SU-DHL-6 (cell line): ENCODE measurements around the gene TMEM213.

Experiments used
- EZH2phosphoT487 ChIP-seq: fragments of 200-600 bp; sonication (generic), shearing (Covaris generic); conservative IDR thresholded peaks from 2 replicates; pipeline ENCODE4 v1.6.1; 2018; ENCODE audit warnings: mild to moderate bottlenecking, antibody characterized with exemption, low read length, moderate library complexity, mixed read lengths
- TF ChIP-seq, protein P1 (sequence below): fragments of 200-600 bp; sonication (generic); IDR thresholded peaks from one replicate; pipeline ENCODE4 v1.5.1; 2017; ENCODE audit warnings: antibody characterized with exemption, mild to moderate bottlenecking, low read length, moderate library complexity; ENCODE audit not compliant: insufficient read depth, poor library complexity, severe bottlenecking

DNA sequence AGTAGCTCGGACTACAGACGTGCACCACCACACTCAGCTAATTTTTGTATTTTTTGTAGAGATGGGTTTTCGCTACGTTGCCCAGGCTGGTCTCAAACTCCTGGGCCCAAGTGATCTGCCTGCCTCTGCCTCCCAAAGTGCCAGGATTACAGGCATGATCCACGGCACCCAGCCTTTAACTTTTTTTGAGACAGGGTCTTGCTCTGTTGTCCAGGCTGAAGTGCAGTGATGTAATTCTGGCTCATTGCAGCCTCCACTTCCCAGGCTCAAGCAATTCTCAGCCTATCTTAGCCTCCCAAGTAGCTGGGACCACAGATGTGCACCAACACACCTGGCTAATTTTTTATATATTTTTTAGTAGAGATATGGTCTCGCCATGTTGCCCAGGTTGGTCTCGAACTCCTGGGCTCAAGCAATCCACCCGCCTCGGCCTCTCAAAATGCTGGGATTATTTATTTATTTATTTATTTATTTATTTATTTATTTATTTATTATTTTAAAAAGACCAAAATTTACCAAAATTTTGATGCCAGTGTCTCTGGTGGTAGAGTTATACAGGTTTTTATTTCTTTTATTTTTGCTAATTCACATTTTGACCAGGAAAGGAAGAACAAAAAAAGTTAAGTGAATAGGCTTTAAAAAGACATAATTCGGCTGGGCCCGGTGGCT, 25.2 kb downstream of the TMEM213 start:
- TF ChIP-seq, protein P1, sequence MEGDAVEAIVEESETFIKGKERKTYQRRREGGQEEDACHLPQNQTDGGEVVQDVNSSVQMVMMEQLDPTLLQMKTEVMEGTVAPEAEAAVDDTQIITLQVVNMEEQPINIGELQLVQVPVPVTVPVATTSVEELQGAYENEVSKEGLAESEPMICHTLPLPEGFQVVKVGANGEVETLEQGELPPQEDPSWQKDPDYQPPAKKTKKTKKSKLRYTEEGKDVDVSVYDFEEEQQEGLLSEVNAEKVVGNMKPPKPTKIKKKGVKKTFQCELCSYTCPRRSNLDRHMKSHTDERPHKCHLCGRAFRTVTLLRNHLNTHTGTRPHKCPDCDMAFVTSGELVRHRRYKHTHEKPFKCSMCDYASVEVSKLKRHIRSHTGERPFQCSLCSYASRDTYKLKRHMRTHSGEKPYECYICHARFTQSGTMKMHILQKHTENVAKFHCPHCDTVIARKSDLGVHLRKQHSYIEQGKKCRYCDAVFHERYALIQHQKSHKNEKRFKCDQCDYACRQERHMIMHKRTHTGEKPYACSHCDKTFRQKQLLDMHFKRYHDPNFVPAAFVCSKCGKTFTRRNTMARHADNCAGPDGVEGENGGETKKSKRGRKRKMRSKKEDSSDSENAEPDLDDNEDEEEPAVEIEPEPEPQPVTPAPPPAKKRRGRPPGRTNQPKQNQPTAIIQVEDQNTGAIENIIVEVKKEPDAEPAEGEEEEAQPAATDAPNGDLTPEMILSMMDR = no peak
- TF ChIP-seq EZH2phosphoT487 = no peak
